PC-3 (cell line): ENCODE measurements around the gene PPP1R36. TPM values are rescaled to one million over a fixed set of nuclear protein-coding genes. Genes with fewer than 3 reads are reported as not detected.
A peak's percentile ranks its signal among the peaks of the same experiment; 100 is the strongest.

ENCODE experiments used
- ATAC-seq: fragments of 200-7000 bp; cut with Tn5 transposase; 2 replicates; pipeline ENCODE4 v1.9.1; 2020; ENCODE audit warnings: mild to moderate bottlenecking, moderate library complexity
- Bru-seq: library from RNA; stranded (reverse); fragments of 400-500 nt; gene quantifications from one replicate; lab custom pipeline; 2021; lab: Mats Ljungman, UMichigan
- BruChase-seq, 2 experiments: library from RNA; stranded (reverse); fragments of 400-500 nt; gene quantifications; one replicate each; lab custom pipeline; 2021; lab: Mats Ljungman, UMichigan
- BruUV-seq: library from RNA; stranded (reverse); fragments of 400-500 nt; replicated peaks from 2 replicates; lab custom pipeline; 2021; lab: Mats Ljungman, UMichigan
- CTCF ChIA-PET: fragments of 300-600 bp; sonication (Branson Sonifier 250); formaldehyde crosslinking; loops from one replicate; lab custom pipeline; 2022; ENCODE audit warnings: antibody characterized with exemption; lab: Charles Lee
- POLR2A ChIA-PET: fragments of 300-600 bp; sonication (Branson Sonifier 250); formaldehyde crosslinking; loops from one replicate; lab custom pipeline; 2022; ENCODE audit warnings: antibody characterized with exemption; ENCODE audit not compliant: unreplicated experiment; lab: Charles Lee
- DNase-seq: peaks from one replicate; pipeline ENCODE4 v3.0.0-alpha.2; 2015
- H2AFZ ChIP-seq: fragments of 300-600 bp; sonication (generic); 2 replicates; pipeline ENCODE4 v1.6.0; 2016; ENCODE audit warnings: antibody characterized with exemption, low read length
- H3F3A ChIP-seq: fragments of 300-600 bp; sonication (generic); one replicate; pipeline ENCODE4 v1.6.0; 2017; ENCODE audit warnings: antibody characterized with exemption, low read length, control low read depth, mild to moderate bottlenecking; ENCODE audit not compliant: unreplicated experiment
- H3K27ac ChIP-seq: fragments of 300-600 bp; sonication (generic); 2 replicates; pipeline ENCODE4 v1.5.1; 2016; ENCODE audit warnings: mild to moderate bottlenecking, low read length
- H3K27me3 ChIP-seq: fragments of 300-600 bp; sonication (generic); 2 replicates; pipeline ENCODE4 v1.6.1; 2016; ENCODE audit warnings: low read length, mixed read lengths
- H3K36me3 ChIP-seq: fragments of 300-600 bp; sonication (generic); 2 replicates; pipeline ENCODE4 v1.6.1; 2016; ENCODE audit warnings: low read depth, mixed run types, low read length, mixed read lengths
- H3K4me1 ChIP-seq: fragments of 300-600 bp; sonication (generic); 2 replicates; pipeline ENCODE4 v1.5.1; 2016; ENCODE audit warnings: low read length; ENCODE audit not compliant: insufficient read depth
- H3K4me2 ChIP-seq: fragments of 300-600 bp; sonication (generic); 2 replicates; pipeline ENCODE4 v1.6.0; 2016; ENCODE audit warnings: low read length
- H3K4me3 ChIP-seq: fragments of 300-600 bp; sonication (generic); 2 replicates; pipeline ENCODE4 v1.5.1; 2016; ENCODE audit warnings: mild to moderate bottlenecking, low read length, mixed read lengths
- H3K79me2 ChIP-seq: fragments of 300-600 bp; sonication (generic); 2 replicates; pipeline ENCODE4 v1.6.1; 2017; ENCODE audit warnings: low read length, mixed read lengths
- H3K9ac ChIP-seq: fragments of 300-600 bp; sonication (generic); 2 replicates; pipeline ENCODE4 v1.6.0; 2016; ENCODE audit warnings: mild to moderate bottlenecking, low read length
- H3K9me2 ChIP-seq: fragments of 300-600 bp; sonication (generic); replicated peaks from 2 replicates; pipeline ENCODE4 v1.6.1; 2016; ENCODE audit warnings: mixed run types, low read length, mixed read lengths
- H3K9me3 ChIP-seq: fragments of 300-600 bp; sonication (generic); 2 replicates; pipeline ENCODE4 v1.6.1; 2016; ENCODE audit warnings: low read length, mixed read lengths
- H4K20me1 ChIP-seq: fragments of 300-600 bp; sonication (generic); 2 replicates; pipeline ENCODE4 v1.6.1; 2016; ENCODE audit warnings: low read length, mixed read lengths
- EZH2 ChIP-seq: fragments of 300-600 bp; sonication (generic); IDR thresholded peaks from one replicate; pipeline ENCODE4 v1.6.1; 2017; ENCODE audit warnings: antibody characterized with exemption, mild to moderate bottlenecking, low read length; ENCODE audit not compliant: unreplicated experiment
- EZH2phosphoT487 ChIP-seq: fragments of 300-600 bp; sonication (generic); IDR thresholded peaks from 2 replicates; pipeline ENCODE4 v1.6.1; 2018; ENCODE audit warnings: mild to moderate bottlenecking, antibody characterized with exemption, low read length, borderline replicate concordance
- intact Hi-C: fragments of 100-400 bp; cut with micrococcal nuclease; formaldehyde crosslinking; loops from 2 replicates; pipeline ENCODE4 v1.9.0; 2023
- long read RNA-seq: library from polyadenylated mRNA; unstranded; transcript quantifications from one replicate; pipeline ENCODE4 v2.0.0, GENCODE V29; 2021; ENCODE audit not compliant: unreplicated experiment
- total RNA-seq: library from RNA; depleted of rRNA; stranded (reverse); fragments of >200 nt; gene quantifications from 2 replicates; pipeline ENCODE4 v1.2.3, GENCODE V29; 2014; rRNA removed
- TF ChIP-seq, protein P1 (sequence below): fragments of 300-600 bp; sonication (generic); conservative IDR thresholded peaks from 2 replicates; pipeline ENCODE4 v1.5.1; 2017; ENCODE audit warnings: antibody characterized with exemption, low read depth, mild to moderate bottlenecking, low read length

Gene PPP1R36, protein sequence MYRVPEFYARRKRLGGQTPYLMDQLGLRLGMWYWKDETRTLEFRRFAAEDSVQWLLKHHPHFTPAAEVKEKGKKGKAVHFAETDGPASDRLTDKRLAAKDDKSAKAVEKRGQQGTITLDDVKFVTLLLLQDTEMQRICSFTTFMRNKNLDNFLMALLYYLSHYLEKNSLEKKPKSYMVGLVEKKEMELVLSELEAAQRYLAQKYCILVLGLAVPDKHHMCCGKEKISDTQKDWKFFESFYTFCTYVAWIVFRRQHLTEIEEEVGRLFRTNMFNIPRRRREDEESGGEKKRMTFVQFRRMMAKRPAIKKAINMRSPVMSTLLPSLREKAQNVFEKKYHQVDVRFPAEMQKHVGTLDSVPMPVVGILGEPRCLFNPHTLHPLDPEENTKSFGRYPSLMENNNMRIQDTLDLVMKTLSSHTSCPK
- 0.26 TPM in 1 of 2 replicates, not detected in the other for total RNA-seq
- Bru-seq, nascent RNA: percentile 27 among the genes with signal in this experiment
- BruChase-seq, experiment 1, labeled RNA remaining after a 6-hour chase: percentile 51 among the genes with signal in this experiment
- percentile 58 among the genes with signal in this experiment for BruChase-seq, experiment 2, labeled RNA remaining after a 2-hour chase
- long read RNA-seq, partial matches to known transcripts: 0 of 1 reads
- long read RNA-seq, other reads (novel, unspliced or antisense): 1 of 1 reads

DNA sequence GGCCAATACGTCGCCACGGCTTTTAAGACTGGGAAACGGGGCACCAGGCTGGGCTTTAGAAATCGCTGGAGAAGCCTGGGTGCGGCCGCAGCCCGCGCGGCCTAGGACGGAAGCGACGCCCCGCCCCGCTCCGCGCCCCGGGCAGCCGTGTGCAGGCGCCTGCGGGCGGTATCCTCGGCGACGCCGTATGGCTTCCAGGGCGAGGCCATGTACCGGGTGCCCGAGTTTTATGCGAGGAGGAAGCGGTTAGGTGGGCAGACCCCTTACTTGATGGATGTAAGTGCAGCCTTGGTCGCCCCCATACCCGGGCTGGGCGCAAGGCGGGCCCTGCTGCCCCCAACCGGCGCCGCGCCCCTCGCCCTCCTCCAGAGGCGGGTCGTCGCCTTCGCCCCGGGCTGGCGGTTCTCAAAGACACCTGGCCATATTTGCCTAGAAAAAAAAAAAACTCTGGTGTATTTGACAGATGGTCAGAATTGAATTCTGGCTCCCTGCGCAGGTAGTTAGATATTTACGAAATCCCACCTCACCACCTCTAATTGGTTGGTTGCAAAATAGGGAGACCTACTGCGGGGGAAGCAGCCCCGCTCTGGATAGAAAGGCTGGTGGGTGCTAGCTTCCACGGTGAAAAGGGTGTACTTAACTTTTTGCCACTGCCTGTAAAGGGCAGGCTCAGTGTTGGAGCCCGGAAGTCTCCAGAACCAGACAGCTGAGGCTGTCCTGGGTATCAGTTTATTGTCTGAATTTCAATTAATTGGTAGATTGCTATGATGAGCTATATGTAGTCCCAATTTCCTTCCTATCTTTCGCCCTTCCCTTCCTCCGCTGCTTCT, at the start of gene PPP1R36:
PPP1R36 (plus strand) TSS at position 171 of the 830 bp plus-strand sequence; CDS start at position 208, 37 bp downstream.
- no peak within 1 kb of the TSS for H3K4me3 ChIP-seq
- ChIA-PET CTCF (no interaction called here), POLR2A (interaction anchor here (0.6 kb wide), 1 partner anchor 219 kb away, joined by 3 read pairs; no protein-coding TSS in a partner anchor)
- DNase-seq (no peak), ATAC-seq (no peak)
- H4K20me1 ChIP-seq: no peaks in the 10 kb centered on the region
- no TSS peak for BruUV-seq
- no peak within 1 kb of the TSS for H3K27ac ChIP-seq
- H3K4me2 ChIP-seq: no peak within 1 kb of the TSS
- H3K36me3 ChIP-seq: no peaks in the 10 kb centered on the region
- H2AFZ ChIP-seq: no peak within 1 kb of the TSS
- no peak within 1 kb of the TSS for H3K9ac ChIP-seq
- intact Hi-C loops: no loop called here
- H3K9me2 ChIP-seq: no peaks in the 10 kb centered on the region
- no peaks in the 10 kb centered on the region for H3K27me3 ChIP-seq
- H3F3A ChIP-seq: no peaks in the 10 kb centered on the region
- H3K4me1 ChIP-seq: no peaks in the 10 kb centered on the region
- H3K9me3 ChIP-seq: no peaks in the 10 kb centered on the region
- H3K79me2 ChIP-seq: no peaks in the 10 kb centered on the region
- TF ChIP-seq EZH2phosphoT487: no peak
- TF ChIP-seq, protein P1, sequence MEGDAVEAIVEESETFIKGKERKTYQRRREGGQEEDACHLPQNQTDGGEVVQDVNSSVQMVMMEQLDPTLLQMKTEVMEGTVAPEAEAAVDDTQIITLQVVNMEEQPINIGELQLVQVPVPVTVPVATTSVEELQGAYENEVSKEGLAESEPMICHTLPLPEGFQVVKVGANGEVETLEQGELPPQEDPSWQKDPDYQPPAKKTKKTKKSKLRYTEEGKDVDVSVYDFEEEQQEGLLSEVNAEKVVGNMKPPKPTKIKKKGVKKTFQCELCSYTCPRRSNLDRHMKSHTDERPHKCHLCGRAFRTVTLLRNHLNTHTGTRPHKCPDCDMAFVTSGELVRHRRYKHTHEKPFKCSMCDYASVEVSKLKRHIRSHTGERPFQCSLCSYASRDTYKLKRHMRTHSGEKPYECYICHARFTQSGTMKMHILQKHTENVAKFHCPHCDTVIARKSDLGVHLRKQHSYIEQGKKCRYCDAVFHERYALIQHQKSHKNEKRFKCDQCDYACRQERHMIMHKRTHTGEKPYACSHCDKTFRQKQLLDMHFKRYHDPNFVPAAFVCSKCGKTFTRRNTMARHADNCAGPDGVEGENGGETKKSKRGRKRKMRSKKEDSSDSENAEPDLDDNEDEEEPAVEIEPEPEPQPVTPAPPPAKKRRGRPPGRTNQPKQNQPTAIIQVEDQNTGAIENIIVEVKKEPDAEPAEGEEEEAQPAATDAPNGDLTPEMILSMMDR: no peak
- no peak for TF ChIP-seq EZH2

DNA sequence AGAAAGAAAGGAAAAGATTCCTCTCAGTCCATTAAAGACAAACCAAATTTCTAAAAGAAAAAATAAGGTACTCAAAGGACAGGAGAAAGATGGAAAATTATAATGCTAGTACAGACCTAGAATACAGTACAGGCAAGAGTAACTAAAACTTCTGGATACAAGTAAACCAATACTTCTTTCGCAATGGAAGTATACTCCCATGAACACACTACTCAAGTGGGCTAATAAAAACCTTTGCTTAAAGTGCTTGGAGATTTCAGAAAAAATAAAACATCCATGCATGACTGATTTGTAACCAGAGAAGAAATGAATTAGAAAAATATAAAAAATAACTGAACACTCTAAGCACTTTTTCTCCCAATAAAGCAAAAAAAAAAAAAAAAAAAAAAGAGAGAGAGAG, 49.7 kb upstream of the PPP1R36 start:
- ChIA-PET CTCF (no interaction called here), POLR2A (no interaction called here)
- H3K4me3 ChIP-seq: no peak overlapping the region
- BruUV-seq: no TSS peak
- intact Hi-C loops: loop anchor here (5.0 to 10.0 kb wide), 2 partner anchors 112 to 155 kb away; no protein-coding TSS in a partner anchor
- H2AFZ ChIP-seq: no peak overlapping the region
- no peaks in the 10 kb centered on the region for H4K20me1 ChIP-seq
- ATAC-seq (no peak), DNase-seq (no peak)
- H3K27me3 ChIP-seq: no peaks in the 10 kb centered on the region
- peaks cover 51% of the 10 kb centered on the region for H3K79me2 ChIP-seq
- peaks cover 19% of the 10 kb centered on the region for H3K4me1 ChIP-seq
- H3F3A ChIP-seq: peaks cover 6% of the 10 kb centered on the region
- no peak overlapping the region for H3K4me2 ChIP-seq
- TF ChIP-seq EZH2 (no peak), EZH2phosphoT487 (no peak)
- TF ChIP-seq, protein P1: no peak
- H3K9me3 ChIP-seq: no peaks in the 10 kb centered on the region
- H3K27ac ChIP-seq: no peak overlapping the region
- H3K9me2 ChIP-seq: no peaks in the 10 kb centered on the region
- no peak overlapping the region for H3K9ac ChIP-seq
- H3K36me3 ChIP-seq: 0 out of 2 replicates have a peak, but pooled peaks cover 7% of the 10 kb centered on the region
